GM12878 (cell line): ENCODE data around the gene AKAP17A. TPM values are rescaled to one million over a fixed set of nuclear protein-coding genes. Genes with fewer than 3 reads are reported as not detected.

Experiments
- ATAC-seq: fragments of 200-7000 bp; cut with Tn5 transposase; 3 replicates; pipeline ENCODE4 v1.9.1; 2020; ENCODE audit warnings: mild to moderate bottlenecking, moderate library complexity
- BruUV-seq: library from RNA; stranded (reverse); fragments of 400-500 nt; replicated peaks from 2 replicates; lab custom pipeline; 2021; lab: Mats Ljungman, UMichigan
- CTCF ChIA-PET: fragments of 300-600 bp; sonication (Branson Sonifier 250); formaldehyde crosslinking; extraction: SDS; loops from one replicate; lab custom pipeline; 2021; ENCODE audit warnings: inconsistent platforms; lab: Yijun Ruan, JAX
- POLR2A ChIA-PET: fragments of 350-600 bp; formaldehyde crosslinking; extraction: SDS; loops from one replicate; lab custom pipeline; 2021; ENCODE audit warnings: inconsistent platforms; lab: Charles Lee
- RAD21 ChIA-PET: fragments of 300-600 bp; sonication (Branson Sonifier 250); formaldehyde crosslinking; loops from one replicate; lab custom pipeline; 2023; ENCODE audit warnings: antibody characterized with exemption; ENCODE audit not compliant: unreplicated experiment; lab: Charles Lee
- SMC1A ChIA-PET: fragments of 300-600 bp; sonication (Branson Sonifier 250); formaldehyde crosslinking; loops from one replicate; lab custom pipeline; 2023; ENCODE audit not compliant: unreplicated experiment, uncharacterized antibody; lab: Charles Lee
- DNase-seq: peaks from one replicate; pipeline ENCODE4 v3.0.0-alpha.2; 2011; ENCODE audit warnings: low read depth, low spot score
- FAIRE-seq: peaks from 3 replicates; lab custom pipeline; 2011; peaks lifted over from hg19 to GRCh38; lab: Jason Lieb, UNC
- H2AFZ ChIP-seq: 2 replicates; pipeline ENCODE4 v1.6.0; 2011; ENCODE audit warnings: low read depth, low read length, control low read depth; ENCODE audit not compliant: control insufficient read depth
- H3K27ac ChIP-seq: 2 replicates; pipeline ENCODE4 v1.5.1; 2011; ENCODE audit warnings: control low read depth; ENCODE audit not compliant: control insufficient read depth, insufficient read depth
- H3K27me3 ChIP-seq, 2 experiments: replicated peaks in 1 of 2; 2 replicates each; pipeline versions ENCODE4 v1.6.0 to v1.6.1; 2011; ENCODE audit warnings: low read length in 1 of 2; ENCODE audit not compliant: control insufficient read depth in 2 of 2, insufficient read depth in 2 of 2
- H3K36me3 ChIP-seq, 2 experiments: 2 replicates each; pipeline ENCODE4 v1.5.1; 2011; ENCODE audit warnings: low read length in 1 of 2; ENCODE audit not compliant: control insufficient read depth in 2 of 2, insufficient read depth in 2 of 2
- H3K4me1 ChIP-seq: 2 replicates; pipeline ENCODE4 v1.6.1; 2011; ENCODE audit warnings: mild to moderate bottlenecking, low read length, moderate library complexity, mixed read lengths; ENCODE audit not compliant: control insufficient read depth, insufficient read depth
- H3K4me2 ChIP-seq: 2 replicates; pipeline ENCODE4 v1.6.0; 2011; ENCODE audit warnings: control low read depth; ENCODE audit not compliant: control insufficient read depth, insufficient read depth
- H3K4me3 ChIP-seq: fragments of 200-600 bp; sonication (generic); 2 replicates; pipeline ENCODE4 v1.5.1; 2016
- H3K79me2 ChIP-seq: 2 replicates; pipeline ENCODE4 v1.6.0; 2011; ENCODE audit warnings: low read length; ENCODE audit not compliant: control insufficient read depth, insufficient read depth
- H3K9ac ChIP-seq: 2 replicates; pipeline ENCODE4 v1.8.0; 2011; ENCODE audit warnings: low read length, control low read depth, mixed read lengths; ENCODE audit not compliant: control insufficient read depth, insufficient read depth
- H3K9me3 ChIP-seq: replicated peaks from 3 replicates; pipeline ENCODE4 v1.5.1; 2011; ENCODE audit warnings: mild to moderate bottlenecking, low read length; ENCODE audit not compliant: control insufficient read depth, insufficient read depth
- H4K20me1 ChIP-seq: 2 replicates; pipeline ENCODE4 v1.6.0; 2011; ENCODE audit not compliant: control insufficient read depth, insufficient read depth
- POLR2A ChIP-seq: IDR thresholded peaks from 2 replicates; pipeline ENCODE4 v1.6.1; 2011; ENCODE audit warnings: low read depth, mild to moderate bottlenecking, low read length
- WGBS: methylation state at CpG from one replicate; pipeline ENCODE4 v1.1.6; 2016; ENCODE audit warnings: low lambda C conversion rate; ENCODE audit not compliant: insufficient replicate concordance, insufficient coverage; ENCODE audit errors: missing lambda C conversion rate; 5-methylcytosine and 5-hydroxymethylcytosine counted together
- in situ Hi-C: fragments of 300-500 bp; cut with MboI; formaldehyde crosslinking; loops from 9 replicates; pipeline ENCODE4 v1.14.3; 2018; ENCODE audit warnings: mixed read lengths
- intact Hi-C: fragments of 100-400 bp; cut with micrococcal nuclease; formaldehyde crosslinking; loops from one replicate; pipeline ENCODE4 v1.14.2; 2022; ENCODE audit not compliant: unreplicated experiment
- polyA plus RNA-seq, 11 experiments: library from polyadenylated mRNA; depleted of rRNA in 4 of 11; unstranded in 6 of 11; stranded (reverse) in 5 of 11; fragments of >200 nt; fragmentation: Nextera tagmentation in 4 of 11; fragmentation: Illumina TruSeq in 1 of 11; extraction: Ambion mirVana in 4 of 11; extraction: Trizol in 1 of 11; gene quantifications; 1 replicate in 1 of 11; 2 replicates in 10 of 11; pipeline versions ENCODE4 v1.2.1 to v1.2.3, GENCODE V29; 2011 to 2016; ENCODE audit warnings: inconsistent platforms in 2 of 11, missing spikeins in 2 of 11, low read depth in 1 of 11
- total RNA-seq, 4 experiments: library from RNA; depleted of rRNA in 3 of 4; stranded (reverse); fragments of >200 nt in 3 of 4; fragmentation: Illumina TruSeq in 1 of 4; extraction: Trizol in 1 of 4; gene quantifications; 2 replicates each; pipeline versions ENCODE4 v1.2.1 to v1.2.3, GENCODE V29; 2013 to 2021
- TF ChIP-seq, protein P1 (sequence below): fragments of 450-650 bp; IDR thresholded peaks from 2 replicates; pipeline ENCODE4 v1.6.1; 2016; ENCODE audit warnings: mild to moderate bottlenecking

Gene AKAP17A
- total and polyA plus RNA-seq, 10 of the 15 experiments (the other 5 are each of a cell fraction or from before 2014, with no cell fraction given), result 3.0 to 55.8 (median 25.5) TPM

DNA sequence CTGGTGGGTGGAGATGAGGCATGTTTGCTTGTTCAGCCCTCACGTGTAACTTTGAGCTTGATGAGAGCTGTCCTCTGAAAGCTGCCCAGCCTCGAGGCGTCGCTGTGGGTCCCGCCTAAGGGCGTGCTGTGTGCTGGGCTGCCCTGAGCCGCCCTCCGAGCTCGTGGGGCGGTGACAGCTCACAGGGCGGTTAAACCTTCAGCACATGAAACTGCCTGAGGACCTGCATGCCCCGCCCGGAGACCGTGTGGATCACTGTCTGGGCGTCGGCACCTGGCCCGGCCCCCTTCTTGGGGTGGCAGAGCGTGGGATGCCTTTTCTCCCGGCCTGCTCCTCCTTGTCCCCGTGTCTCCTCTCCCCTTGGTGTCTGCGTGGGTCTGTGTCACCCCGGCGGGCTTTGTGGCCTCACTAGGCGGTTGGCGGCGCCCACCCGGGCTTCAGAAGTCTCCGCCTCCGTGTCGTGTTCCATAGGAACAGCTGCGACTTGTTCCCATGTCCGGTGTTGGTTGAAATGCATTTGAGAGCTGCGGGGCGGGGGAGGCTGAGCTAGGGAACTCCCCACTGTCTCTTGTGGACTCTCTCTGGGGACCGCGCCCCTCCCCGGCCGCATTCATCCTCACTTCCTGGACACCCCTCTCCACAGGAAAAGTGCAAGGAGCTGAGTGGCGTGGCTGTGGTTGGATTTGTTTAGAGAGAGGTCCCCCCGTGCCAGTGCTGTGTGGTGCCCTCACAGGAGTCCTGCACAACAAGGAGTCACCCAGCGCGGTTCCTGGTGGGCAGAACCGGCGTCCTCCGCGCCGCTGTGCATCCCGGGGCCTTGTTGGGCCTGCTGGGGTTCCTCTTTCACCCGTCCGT is 6.8 kb downstream of the AKAP17A start:
- RAD21 ChIA-PET, result no interaction called here
- Histone ChIP-seq H3K4me3 (no peak overlapping the region), H3K4me1 (peaks cover 14% of the 10 kb centered on the region; the same call in 1 of the 2 replicates), H4K20me1 (peaks cover under 1% of the 10 kb centered on the region), H3K36me3 (peaks cover 34 to 80% of the 10 kb centered on the region in 2 experiments), H3K4me2 (no peak overlapping the region), H3K27me3 (no peaks in the 10 kb centered on the region), H3K27ac (no peak overlapping the region), H3K9me3 (no peaks in the 10 kb centered on the region; the same call in 2 of the 3 replicates), H2AFZ (no peak overlapping the region), H3K9ac (no peak overlapping the region), H3K79me2 (peaks cover 29% of the 10 kb centered on the region)
- FAIRE-seq, result no peak
- TF ChIP-seq, protein P1, sequence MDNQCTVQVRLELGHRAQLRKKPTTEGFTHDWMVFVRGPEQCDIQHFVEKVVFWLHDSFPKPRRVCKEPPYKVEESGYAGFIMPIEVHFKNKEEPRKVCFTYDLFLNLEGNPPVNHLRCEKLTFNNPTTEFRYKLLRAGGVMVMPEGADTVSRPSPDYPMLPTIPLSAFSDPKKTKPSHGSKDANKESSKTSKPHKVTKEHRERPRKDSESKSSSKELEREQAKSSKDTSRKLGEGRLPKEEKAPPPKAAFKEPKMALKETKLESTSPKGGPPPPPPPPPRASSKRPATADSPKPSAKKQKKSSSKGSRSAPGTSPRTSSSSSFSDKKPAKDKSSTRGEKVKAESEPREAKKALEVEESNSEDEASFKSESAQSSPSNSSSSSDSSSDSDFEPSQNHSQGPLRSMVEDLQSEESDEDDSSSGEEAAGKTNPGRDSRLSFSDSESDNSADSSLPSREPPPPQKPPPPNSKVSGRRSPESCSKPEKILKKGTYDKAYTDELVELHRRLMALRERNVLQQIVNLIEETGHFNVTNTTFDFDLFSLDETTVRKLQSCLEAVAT, result no peak
- TF ChIP-seq POLR2A, result 0 out of 2 replicates have a peak, but pooled peaks have one; percentile 1
- BruUV-seq, result no TSS peak
- CTCF ChIA-PET, result no interaction called here
- no peak for DNase-seq
- in situ Hi-C loops (no loop called here), intact Hi-C loops (loop anchor here (10.0 kb wide), 1 partner anchor 263 kb away; the partner anchor contains the start of gene IL3RA)
- SMC1A ChIA-PET, result no interaction called here
- POLR2A ChIA-PET, result no interaction called here
- ATAC-seq, result no peak
- 95% methylated on average over 50 of the region's 50 CpGs for WGBS
